Measurements from ENCODE around the gene LRRC38. TPM values are rescaled to one million over a fixed set of nuclear protein-coding genes. Genes with fewer than 3 reads are reported as not detected.

LRRC38 gene
- total and polyA plus RNA-seq, 10 of the 15 experiments (the other 5 are each of a cell fraction or from before 2014, with no cell fraction given), result not detected

DNA sequence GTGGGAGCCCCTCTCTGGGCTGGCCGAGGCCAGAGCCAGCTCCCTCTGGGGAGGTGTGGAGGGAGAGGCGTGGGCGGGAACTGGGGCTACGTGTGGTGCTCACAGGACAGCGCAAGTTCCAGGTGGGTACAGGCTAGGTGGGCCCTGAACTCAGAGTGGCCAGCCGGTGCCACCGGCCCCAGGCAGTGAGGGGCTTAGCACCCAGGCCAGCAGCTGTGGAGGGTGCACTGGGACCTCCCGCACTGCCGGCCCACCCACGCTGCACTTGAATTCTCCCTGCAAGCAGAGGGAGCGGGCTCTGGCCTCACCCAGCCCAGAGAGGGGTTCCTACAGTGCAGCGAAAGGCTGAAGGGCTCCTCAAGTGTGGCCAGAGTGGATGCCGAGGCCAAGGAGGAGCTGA, 83.3 kb downstream of the LRRC38 start (continued):
- TF ChIP-seq, protein P1, sequence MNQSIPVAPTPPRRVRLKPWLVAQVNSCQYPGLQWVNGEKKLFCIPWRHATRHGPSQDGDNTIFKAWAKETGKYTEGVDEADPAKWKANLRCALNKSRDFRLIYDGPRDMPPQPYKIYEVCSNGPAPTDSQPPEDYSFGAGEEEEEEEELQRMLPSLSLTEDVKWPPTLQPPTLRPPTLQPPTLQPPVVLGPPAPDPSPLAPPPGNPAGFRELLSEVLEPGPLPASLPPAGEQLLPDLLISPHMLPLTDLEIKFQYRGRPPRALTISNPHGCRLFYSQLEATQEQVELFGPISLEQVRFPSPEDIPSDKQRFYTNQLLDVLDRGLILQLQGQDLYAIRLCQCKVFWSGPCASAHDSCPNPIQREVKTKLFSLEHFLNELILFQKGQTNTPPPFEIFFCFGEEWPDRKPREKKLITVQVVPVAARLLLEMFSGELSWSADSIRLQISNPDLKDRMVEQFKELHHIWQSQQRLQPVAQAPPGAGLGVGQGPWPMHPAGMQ (IDR thresholded peaks at IDR 0.05; ENCODE audit: borderline replicate concordance), result no peak

Other genes starting within 250 kb of the LRRC38 start
Only the 7 nearest of the 9 such genes appear.
- gene PRAMEF15, start 198.4 kb downstream of the LRRC38 start, total RNA-seq (2014; rRNA removed), result not detected in 2 replicates
- not detected in 2 replicates for gene PRAMEF15, start 198.4 kb downstream of the LRRC38 start, total RNA-seq (2014; rRNA removed; fragmentation: Illumina TruSeq; extraction: Trizol)
- not detected in 2 replicates for gene PRAMEF15, start 198.4 kb downstream of the LRRC38 start, total RNA-seq (2021)
- gene PRAMEF15, start 198.4 kb downstream of the LRRC38 start, polyA plus RNA-seq (2011; rRNA removed), result not detected in 2 replicates
- not detected in 2 replicates for gene PRAMEF15, start 198.4 kb downstream of the LRRC38 start, polyA plus RNA-seq (2014; fragmentation: Illumina TruSeq; extraction: Trizol)
- not detected for gene PRAMEF15, start 198.4 kb downstream of the LRRC38 start, polyA plus RNA-seq (2014; fragmentation: Nextera tagmentation; extraction: Ambion mirVana)
- gene PRAMEF15, start 198.4 kb downstream of the LRRC38 start, polyA plus RNA-seq (2014; rRNA removed), result not detected in 2 replicates
- gene PRAMEF15, start 198.4 kb downstream of the LRRC38 start, polyA plus RNA-seq (2016; fragmentation: Nextera tagmentation; extraction: Ambion mirVana), result not detected
- gene PRAMEF14, start 166.9 kb downstream of the LRRC38 start, total RNA-seq (2014; rRNA removed), result not detected in 2 replicates
- gene PRAMEF14, start 166.9 kb downstream of the LRRC38 start, total RNA-seq (2014; rRNA removed; fragmentation: Illumina TruSeq; extraction: Trizol), result not detected in 2 replicates
- gene PRAMEF14, start 166.9 kb downstream of the LRRC38 start, total RNA-seq (2021), result not detected in 2 replicates
- gene PRAMEF14, start 166.9 kb downstream of the LRRC38 start, polyA plus RNA-seq (2011; rRNA removed), result not detected in 2 replicates
- not detected in 2 replicates for gene PRAMEF14, start 166.9 kb downstream of the LRRC38 start, polyA plus RNA-seq (2014; fragmentation: Illumina TruSeq; extraction: Trizol)
- not detected for gene PRAMEF14, start 166.9 kb downstream of the LRRC38 start, polyA plus RNA-seq (2014; fragmentation: Nextera tagmentation; extraction: Ambion mirVana)
- gene PRAMEF14, start 166.9 kb downstream of the LRRC38 start, polyA plus RNA-seq (2014; rRNA removed), result not detected in 2 replicates
- not detected for gene PRAMEF14, start 166.9 kb downstream of the LRRC38 start, polyA plus RNA-seq (2016; fragmentation: Nextera tagmentation; extraction: Ambion mirVana)
- not detected in 2 replicates for gene PRAMEF19, start 142.1 kb downstream of the LRRC38 start, total RNA-seq (2014; rRNA removed)
- not detected in 2 replicates for gene PRAMEF19, start 142.1 kb downstream of the LRRC38 start, total RNA-seq (2014; rRNA removed; fragmentation: Illumina TruSeq; extraction: Trizol)
- not detected in 2 replicates for gene PRAMEF19, start 142.1 kb downstream of the LRRC38 start, total RNA-seq (2021)
- not detected in 2 replicates for gene PRAMEF19, start 142.1 kb downstream of the LRRC38 start, polyA plus RNA-seq (2011; rRNA removed)
- gene PRAMEF19, start 142.1 kb downstream of the LRRC38 start, polyA plus RNA-seq (2014; fragmentation: Illumina TruSeq; extraction: Trizol), result not detected in 2 replicates
- not detected for gene PRAMEF19, start 142.1 kb downstream of the LRRC38 start, polyA plus RNA-seq (2014; fragmentation: Nextera tagmentation; extraction: Ambion mirVana)
- not detected in 2 replicates for gene PRAMEF19, start 142.1 kb downstream of the LRRC38 start, polyA plus RNA-seq (2014; rRNA removed)
- not detected for gene PRAMEF19, start 142.1 kb downstream of the LRRC38 start, polyA plus RNA-seq (2016; fragmentation: Nextera tagmentation; extraction: Ambion mirVana)
- gene PRAMEF17, start 124.4 kb downstream of the LRRC38 start, total RNA-seq (2014; rRNA removed), result not detected in 2 replicates
- gene PRAMEF17, start 124.4 kb downstream of the LRRC38 start, total RNA-seq (2014; rRNA removed; fragmentation: Illumina TruSeq; extraction: Trizol), result not detected in 2 replicates
- not detected in 2 replicates for gene PRAMEF17, start 124.4 kb downstream of the LRRC38 start, total RNA-seq (2021)
- not detected in 2 replicates for gene PRAMEF17, start 124.4 kb downstream of the LRRC38 start, polyA plus RNA-seq (2011; rRNA removed)
- gene PRAMEF17, start 124.4 kb downstream of the LRRC38 start, polyA plus RNA-seq (2014; fragmentation: Illumina TruSeq; extraction: Trizol), result not detected in 2 replicates
- gene PRAMEF17, start 124.4 kb downstream of the LRRC38 start, polyA plus RNA-seq (2014; fragmentation: Nextera tagmentation; extraction: Ambion mirVana), result not detected
- gene PRAMEF17, start 124.4 kb downstream of the LRRC38 start, polyA plus RNA-seq (2014; rRNA removed), result not detected in 2 replicates
- gene PRAMEF17, start 124.4 kb downstream of the LRRC38 start, polyA plus RNA-seq (2016; fragmentation: Nextera tagmentation; extraction: Ambion mirVana), result not detected
- not detected in 2 replicates for gene PRAMEF20, start 103.6 kb downstream of the LRRC38 start, total RNA-seq (2014; rRNA removed)
- not detected in 2 replicates for gene PRAMEF20, start 103.6 kb downstream of the LRRC38 start, total RNA-seq (2014; rRNA removed; fragmentation: Illumina TruSeq; extraction: Trizol)
- not detected in 2 replicates for gene PRAMEF20, start 103.6 kb downstream of the LRRC38 start, total RNA-seq (2021)
- gene PRAMEF20, start 103.6 kb downstream of the LRRC38 start, polyA plus RNA-seq (2011; rRNA removed), result not detected in 2 replicates
- not detected in 2 replicates for gene PRAMEF20, start 103.6 kb downstream of the LRRC38 start, polyA plus RNA-seq (2014; fragmentation: Illumina TruSeq; extraction: Trizol)
- not detected for gene PRAMEF20, start 103.6 kb downstream of the LRRC38 start, polyA plus RNA-seq (2014; fragmentation: Nextera tagmentation; extraction: Ambion mirVana)
- gene PRAMEF20, start 103.6 kb downstream of the LRRC38 start, polyA plus RNA-seq (2014; rRNA removed), result not detected in 2 replicates
- not detected for gene PRAMEF20, start 103.6 kb downstream of the LRRC38 start, polyA plus RNA-seq (2016; fragmentation: Nextera tagmentation; extraction: Ambion mirVana)
- not detected in 2 replicates for gene PDPN, start 69.8 kb upstream of the LRRC38 start, total RNA-seq (2014; rRNA removed)
- gene PDPN, start 69.8 kb upstream of the LRRC38 start, total RNA-seq (2014; rRNA removed; fragmentation: Illumina TruSeq; extraction: Trizol), result not detected in 2 replicates
- gene PDPN, start 69.8 kb upstream of the LRRC38 start, total RNA-seq (2021), result 0.21 TPM in 1 of 2 replicates, not detected in the other
- not detected in 2 replicates for gene PDPN, start 69.8 kb upstream of the LRRC38 start, polyA plus RNA-seq (2011; rRNA removed)
- gene PDPN, start 69.8 kb upstream of the LRRC38 start, polyA plus RNA-seq (2014; fragmentation: Illumina TruSeq; extraction: Trizol), result not detected in 2 replicates
- gene PDPN, start 69.8 kb upstream of the LRRC38 start, polyA plus RNA-seq (2014; fragmentation: Nextera tagmentation; extraction: Ambion mirVana), result not detected
- not detected in 2 replicates for gene PDPN, start 69.8 kb upstream of the LRRC38 start, polyA plus RNA-seq (2014; rRNA removed)
- gene PDPN, start 69.8 kb upstream of the LRRC38 start, polyA plus RNA-seq (2016; fragmentation: Nextera tagmentation; extraction: Ambion mirVana), result not detected
- 13.1 and 14.2 TPM in 2 replicates for gene PRDM2, start 186.2 kb upstream of the LRRC38 start, total RNA-seq (2014; rRNA removed)
- gene PRDM2, start 186.2 kb upstream of the LRRC38 start, total RNA-seq (2014; rRNA removed; fragmentation: Illumina TruSeq; extraction: Trizol), result 21.7 and 24.3 TPM in 2 replicates
- gene PRDM2, start 186.2 kb upstream of the LRRC38 start, total RNA-seq (2021), result 45.1 and 56.5 TPM in 2 replicates
- 26.1 and 26.3 TPM in 2 replicates for gene PRDM2, start 186.2 kb upstream of the LRRC38 start, polyA plus RNA-seq (2011; rRNA removed)
- 36.1 and 40.1 TPM in 2 replicates for gene PRDM2, start 186.2 kb upstream of the LRRC38 start, polyA plus RNA-seq (2014; fragmentation: Illumina TruSeq; extraction: Trizol)
- 1 to 10 TPM; 8.4 to 8.6 TPM for gene PRDM2, start 186.2 kb upstream of the LRRC38 start, polyA plus RNA-seq (2014; fragmentation: Nextera tagmentation; extraction: Ambion mirVana)
- gene PRDM2, start 186.2 kb upstream of the LRRC38 start, polyA plus RNA-seq (2014; rRNA removed), result 25.8 and 30.8 TPM in 2 replicates
- gene PRDM2, start 186.2 kb upstream of the LRRC38 start, polyA plus RNA-seq (2016; fragmentation: Nextera tagmentation; extraction: Ambion mirVana), result 10 to 100 TPM; 19.0 to 25.2 TPM

Measured in GM12878 (cell line).